Astrocyte (in vitro differentiated cells and primary cell): ENCODE data around the gene EDN2.

ENCODE experiments used
- CTCF ChIP-seq: IDR thresholded peaks from 2 replicates; pipeline ENCODE4 v1.5.1; 2011; ENCODE audit warnings: low read depth, mild to moderate bottlenecking, inconsistent platforms, low read length, moderate library complexity; ENCODE audit not compliant: insufficient read depth
- EZH2 ChIP-seq: IDR thresholded peaks from 2 replicates; pipeline ENCODE4 v1.6.1; 2012; ENCODE audit warnings: mild to moderate bottlenecking, low read length, inconsistent platforms; ENCODE audit not compliant: insufficient read depth

- TF ChIP-seq CTCF = no peak
- no peak for TF ChIP-seq EZH2
Measured at GRCh38 chr1:41454406-41454805, 30.1 kb downstream of the EDN2 start.
